ENCODE data around the gene SLC14A1.

SLC14A1 gene

DNA sequence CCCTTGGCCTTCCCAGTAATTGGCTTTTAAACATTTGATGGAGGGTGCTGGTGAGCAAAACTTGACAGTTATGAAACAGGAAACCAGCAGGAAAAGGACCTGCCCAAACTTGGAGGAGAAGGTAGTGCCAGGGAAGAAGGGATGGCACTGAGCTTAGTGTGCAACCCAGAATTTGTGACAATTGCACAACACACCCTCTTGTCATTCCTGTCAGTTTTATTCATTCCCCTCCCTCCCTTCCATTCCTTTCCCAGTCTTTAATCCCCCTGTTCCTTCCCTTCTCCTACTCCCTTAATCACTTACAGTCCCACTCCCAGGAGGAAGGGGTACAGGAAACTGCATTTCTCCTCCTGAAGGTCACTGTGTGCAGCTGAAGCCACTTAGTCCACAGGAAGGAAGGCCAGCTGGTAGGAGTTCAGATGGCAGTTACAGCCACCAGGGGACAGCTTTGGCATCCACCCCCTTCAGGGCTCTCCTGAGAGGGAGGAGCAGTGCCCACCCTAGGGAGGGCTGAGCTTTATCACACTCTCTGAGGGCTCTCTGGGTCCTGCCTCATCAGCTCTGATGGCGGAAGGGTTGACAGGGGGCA is 77.5 kb downstream of the SLC14A1 start:
- no peak for DNase-seq (ENCODE audit: low read depth)
- TF ChIP-seq, protein P1, sequence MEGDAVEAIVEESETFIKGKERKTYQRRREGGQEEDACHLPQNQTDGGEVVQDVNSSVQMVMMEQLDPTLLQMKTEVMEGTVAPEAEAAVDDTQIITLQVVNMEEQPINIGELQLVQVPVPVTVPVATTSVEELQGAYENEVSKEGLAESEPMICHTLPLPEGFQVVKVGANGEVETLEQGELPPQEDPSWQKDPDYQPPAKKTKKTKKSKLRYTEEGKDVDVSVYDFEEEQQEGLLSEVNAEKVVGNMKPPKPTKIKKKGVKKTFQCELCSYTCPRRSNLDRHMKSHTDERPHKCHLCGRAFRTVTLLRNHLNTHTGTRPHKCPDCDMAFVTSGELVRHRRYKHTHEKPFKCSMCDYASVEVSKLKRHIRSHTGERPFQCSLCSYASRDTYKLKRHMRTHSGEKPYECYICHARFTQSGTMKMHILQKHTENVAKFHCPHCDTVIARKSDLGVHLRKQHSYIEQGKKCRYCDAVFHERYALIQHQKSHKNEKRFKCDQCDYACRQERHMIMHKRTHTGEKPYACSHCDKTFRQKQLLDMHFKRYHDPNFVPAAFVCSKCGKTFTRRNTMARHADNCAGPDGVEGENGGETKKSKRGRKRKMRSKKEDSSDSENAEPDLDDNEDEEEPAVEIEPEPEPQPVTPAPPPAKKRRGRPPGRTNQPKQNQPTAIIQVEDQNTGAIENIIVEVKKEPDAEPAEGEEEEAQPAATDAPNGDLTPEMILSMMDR (IDR thresholded peaks at IDR 0.05; ENCODE audit: insufficient read depth, low read depth, low read length, missing control alignments): no peak

More for the DNA sequence above, 77.5 kb downstream of the SLC14A1 start:
- H3K4me3 ChIP-seq (ENCODE audit: low read depth, low read length): no peak overlapping the region

Data from GM12865 (cell line).